ENCODE data around the gene NEURL1B.

Gene NEURL1B

GRCh38 chr5:172725273-172725672 lies 84.2 kb downstream of the NEURL1B start:
- H3K27ac ChIP-seq: no peak overlapping the region
- DNase-seq (ENCODE audit: low spot score): no peak

GRCh38 chr5:172725785-172726184 lies 84.7 kb downstream of the NEURL1B start:
- Histone ChIP-seq H3K27ac (no peak overlapping the region), H3K4me3 (no peak overlapping the region)
- TF ChIP-seq CTCF (IDR thresholded peaks at IDR 0.05): no peak
- DNase-seq (ENCODE audit: low spot score): no peak

More at GRCh38 chr5:172725273-172725672, 84.2 kb downstream of the NEURL1B start:
- no peak for TF ChIP-seq CTCF (IDR thresholded peaks at IDR 0.05)
- H3K4me3 ChIP-seq: no peak overlapping the region

- H3K27ac ChIP-seq: no peak overlapping the region
- H3K4me3 ChIP-seq: no peak overlapping the region
- no peak for TF ChIP-seq CTCF (IDR thresholded peaks at IDR 0.05)
- no peak for DNase-seq (ENCODE audit: low spot score)
These were observed 85.9 kb downstream of the NEURL1B start for GRCh38 chr5:172726966-172727365.

- TF ChIP-seq CTCF (IDR thresholded peaks at IDR 0.05): no peak
- no peak for DNase-seq (ENCODE audit: low spot score)
- Histone ChIP-seq H3K27ac (no peak overlapping the region), H3K4me3 (no peak overlapping the region)
These were observed 86.5 kb downstream of the NEURL1B start for GRCh38 chr5:172727551-172727950.

- TF ChIP-seq CTCF (IDR thresholded peaks at IDR 0.05): no peak
- H3K27ac ChIP-seq: no peak overlapping the region
These were observed 87.6 kb downstream of the NEURL1B start for GRCh38 chr5:172728481-172729241.

GRCh38 chr5:172729588-172729987 lies 88.5 kb downstream of the NEURL1B start:
- no peak for TF ChIP-seq CTCF (IDR thresholded peaks at IDR 0.05)
- no peak overlapping the region for H3K27ac ChIP-seq
- DNase-seq (ENCODE audit: low spot score): no peak
- no peak overlapping the region for H3K4me3 ChIP-seq

More at GRCh38 chr5:172728481-172729241, 87.6 kb downstream of the NEURL1B start:
- DNase-seq (ENCODE audit: low spot score): no peak
- no peak overlapping the region for H3K4me3 ChIP-seq

- H3K27ac ChIP-seq: no peak overlapping the region
- no peak overlapping the region for H3K4me3 ChIP-seq
- no peak for TF ChIP-seq CTCF (IDR thresholded peaks at IDR 0.05)
- DNase-seq (ENCODE audit: low spot score): no peak
These were observed 89.2 kb downstream of the NEURL1B start for GRCh38 chr5:172730222-172730621.

Data from coronary artery (tissue), 2 donors.